Testis (tissue), 3 donors: ENCODE results near the gene ITGB1. TPM values are rescaled to one million over a fixed set of nuclear protein-coding genes. Genes with fewer than 3 reads are reported as not detected.

Experiments
- DNase-seq: peaks from one replicate; pipeline ENCODE4 v3.0.0-alpha.2; 2019
- H3K27ac ChIP-seq, 2 donors: fragments of 200-600 bp; sonication (generic); one replicate each; pipeline ENCODE4 v1.5.1; 2019
- H3K27me3 ChIP-seq: fragments of 200-600 bp; sonication (generic); one replicate; pipeline ENCODE4 v1.5.1; 2019
- H3K36me3 ChIP-seq: fragments of 200-600 bp; sonication (generic); one replicate; pipeline ENCODE4 v1.5.1; 2017; ENCODE audit warnings: low read depth; ENCODE audit errors: missing control alignments
- H3K4me1 ChIP-seq: fragments of 200-600 bp; sonication (generic); one replicate; pipeline ENCODE4 v1.5.1; 2019
- H3K4me3 ChIP-seq, 2 donors: fragments of 200-600 bp; sonication (generic); one replicate each; pipeline ENCODE4 v1.5.1; 2017 to 2019
- H3K9me3 ChIP-seq: fragments of 200-600 bp; sonication (generic); one replicate; pipeline ENCODE4 v1.5.1; 2017
- POLR2A ChIP-seq: fragments of 450-650 bp; IDR thresholded peaks from one replicate; pipeline ENCODE4 v1.6.1; 2017; ENCODE audit warnings: antibody characterized with exemption, mild to moderate bottlenecking, moderate library complexity
- WGBS, 2 donors: methylation state at CpG; one replicate each; pipeline ENCODE4 v1.1.5; 2018; 5-methylcytosine and 5-hydroxymethylcytosine counted together
- intact Hi-C: fragments of 100-400 bp; cut with DNase I; formaldehyde crosslinking; loops from one replicate; pipeline ENCODE4 v1.15.1; 2023; ENCODE audit warnings: low total_unique reads
- polyA plus RNA-seq: library from polyadenylated mRNA; stranded (reverse); fragments of 350-450 nt; fragmentation: Illumina TruSeq; extraction: RNeasy Lipid Tissue Mini Kit (QIAGEN cat#74804); gene quantifications from one replicate; pipeline ENCODE4 v1.2.3, GENCODE V29; 2014; ENCODE audit warnings: low read depth, low replicate concordance; ENCODE audit not compliant: insufficient read depth
- total RNA-seq, 2 donors: library from RNA; depleted of rRNA; stranded (reverse); fragments of >200 nt; gene quantifications; one replicate each; pipeline ENCODE4 v1.2.3, GENCODE V29; 2016
- TF ChIP-seq, protein P1 (sequence below), 3 experiments: fragments of 450-650 bp in 2 of 3; fragments of 200-600 bp in 1 of 3; sonication (generic) in 1 of 3; IDR thresholded peaks; one replicate each; pipeline ENCODE4 v1.5.1; 2016 to 2019; ENCODE audit warnings: antibody characterized with exemption in 3 of 3, mild to moderate bottlenecking in 2 of 3, moderate library complexity in 1 of 3

Gene ITGB1
- total and polyA plus RNA-seq, 3 donors from 2014 or later: 158 to 189 (median 175) TPM

DNA sequence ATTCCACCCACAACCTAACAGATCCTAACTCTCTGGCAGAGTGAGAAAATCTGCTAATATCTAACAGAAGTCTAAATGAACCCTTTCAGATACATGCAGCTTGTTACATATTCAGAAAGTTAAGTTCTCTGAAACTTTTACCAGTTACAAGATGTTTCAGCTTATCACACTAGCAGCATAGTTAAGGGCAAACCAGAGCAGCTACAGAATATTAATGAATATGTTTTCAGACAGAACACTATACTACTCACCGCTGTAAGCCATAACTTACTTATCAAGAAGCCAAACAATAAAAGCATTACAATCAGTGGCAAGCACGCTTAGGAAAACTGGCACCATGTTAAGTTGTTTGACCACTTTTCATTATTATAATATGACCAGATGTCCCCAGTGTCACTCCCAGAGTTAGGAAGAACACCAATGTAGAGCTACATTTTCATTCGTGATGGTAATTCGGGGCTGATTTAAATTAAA lies 2.7 kb downstream of the ITGB1 start:
- Histone ChIP-seq H3K4me1 (peaks cover 22% of the 10 kb centered on the region), H3K27me3 (no peaks in the 10 kb centered on the region), H3K4me3 (no peak overlapping the region), H3K36me3 (no peaks in the 10 kb centered on the region), H3K27ac (no peak overlapping the region), H3K9me3 (no peaks in the 10 kb centered on the region)
- TF ChIP-seq, protein P1, sequence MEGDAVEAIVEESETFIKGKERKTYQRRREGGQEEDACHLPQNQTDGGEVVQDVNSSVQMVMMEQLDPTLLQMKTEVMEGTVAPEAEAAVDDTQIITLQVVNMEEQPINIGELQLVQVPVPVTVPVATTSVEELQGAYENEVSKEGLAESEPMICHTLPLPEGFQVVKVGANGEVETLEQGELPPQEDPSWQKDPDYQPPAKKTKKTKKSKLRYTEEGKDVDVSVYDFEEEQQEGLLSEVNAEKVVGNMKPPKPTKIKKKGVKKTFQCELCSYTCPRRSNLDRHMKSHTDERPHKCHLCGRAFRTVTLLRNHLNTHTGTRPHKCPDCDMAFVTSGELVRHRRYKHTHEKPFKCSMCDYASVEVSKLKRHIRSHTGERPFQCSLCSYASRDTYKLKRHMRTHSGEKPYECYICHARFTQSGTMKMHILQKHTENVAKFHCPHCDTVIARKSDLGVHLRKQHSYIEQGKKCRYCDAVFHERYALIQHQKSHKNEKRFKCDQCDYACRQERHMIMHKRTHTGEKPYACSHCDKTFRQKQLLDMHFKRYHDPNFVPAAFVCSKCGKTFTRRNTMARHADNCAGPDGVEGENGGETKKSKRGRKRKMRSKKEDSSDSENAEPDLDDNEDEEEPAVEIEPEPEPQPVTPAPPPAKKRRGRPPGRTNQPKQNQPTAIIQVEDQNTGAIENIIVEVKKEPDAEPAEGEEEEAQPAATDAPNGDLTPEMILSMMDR (IDR thresholded peaks at IDR 0.05): no peak
- no peak for TF ChIP-seq POLR2A
- no peak for DNase-seq
- intact Hi-C loops: no loop called here
- 26 to 32% methylated on average over 4 of the region's 4 CpGs for WGBS, 2 donors

DNA sequence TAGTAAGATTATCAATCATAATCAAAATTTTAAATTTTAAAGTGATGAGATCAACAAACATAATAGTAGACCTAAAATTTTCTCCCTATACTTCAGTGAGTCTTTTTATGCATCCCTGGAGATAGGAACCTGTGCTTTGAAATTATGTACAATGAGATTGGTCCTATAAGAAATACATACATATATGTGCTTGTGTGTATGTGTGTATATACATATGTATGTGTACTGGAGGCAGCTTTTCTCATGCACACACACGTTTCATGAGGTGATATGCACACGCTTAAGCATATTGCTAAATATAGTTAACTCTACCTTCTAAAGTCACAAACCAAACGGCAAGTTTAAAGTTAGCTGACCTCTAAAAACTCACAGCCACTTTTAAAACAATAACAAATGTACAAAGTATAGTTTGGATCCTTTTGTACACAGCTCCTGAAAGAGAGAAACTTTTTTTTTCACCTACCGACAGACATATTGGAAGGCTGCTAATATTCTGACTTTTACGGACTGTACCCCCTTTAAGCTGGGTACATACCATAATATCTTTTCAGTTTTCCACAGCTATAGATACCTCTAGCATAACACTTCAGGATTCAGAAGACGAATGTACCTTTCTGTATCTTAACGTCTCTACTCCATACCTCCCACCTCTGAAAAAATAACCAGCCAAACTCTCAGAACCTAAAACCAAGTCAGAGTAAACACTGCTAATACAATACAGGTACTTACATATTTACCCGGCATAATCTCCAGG lies 3.3 kb downstream of the ITGB1 start:
- TF ChIP-seq POLR2A: no peak
- TF ChIP-seq, protein P1 (IDR thresholded peaks at IDR 0.05): no peak
- DNase-seq: no peak
- H3K27me3 ChIP-seq: no peaks in the 10 kb centered on the region
- no peak overlapping the region for H3K4me3 ChIP-seq
- H3K4me1 ChIP-seq: peaks cover 22% of the 10 kb centered on the region
- no peaks in the 10 kb centered on the region for H3K36me3 ChIP-seq
- WGBS, 2 donors: 37 to 42% methylated on average over 8 of the region's 8 CpGs
- no peaks in the 10 kb centered on the region for H3K9me3 ChIP-seq
- intact Hi-C loops: no loop called here
- no peak overlapping the region for H3K27ac ChIP-seq

DNA sequence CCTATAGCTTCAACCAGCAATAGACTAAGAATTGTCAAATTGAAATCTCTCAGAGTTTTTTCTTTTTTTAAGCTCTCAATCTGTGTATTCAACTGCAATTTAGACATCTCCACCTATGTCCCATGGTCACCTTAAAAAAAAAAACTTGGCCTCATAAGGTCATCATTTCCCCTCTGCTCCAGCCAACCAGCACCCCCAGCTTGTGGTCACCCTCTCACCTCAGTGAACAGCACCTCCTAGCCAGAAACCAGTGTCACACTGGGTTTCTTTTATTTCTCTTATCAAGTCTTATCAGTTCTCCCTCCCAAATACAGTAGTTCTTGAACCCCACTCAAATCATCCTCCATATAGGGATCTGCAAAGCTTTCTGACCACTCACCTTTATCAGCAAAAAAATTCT lies 4.0 kb downstream of the ITGB1 start:
- intact Hi-C loops: no loop called here
- no peaks in the 10 kb centered on the region for H3K36me3 ChIP-seq
- no peaks in the 10 kb centered on the region for H3K27me3 ChIP-seq
- no peaks in the 10 kb centered on the region for H3K9me3 ChIP-seq
- TF ChIP-seq, protein P1 (IDR thresholded peaks at IDR 0.05): no peak
- TF ChIP-seq POLR2A: no peak
- H3K4me3 ChIP-seq: no peak overlapping the region
- peaks cover 22% of the 10 kb centered on the region for H3K4me1 ChIP-seq
- DNase-seq: no peak
- H3K27ac ChIP-seq: no peak overlapping the region

DNA sequence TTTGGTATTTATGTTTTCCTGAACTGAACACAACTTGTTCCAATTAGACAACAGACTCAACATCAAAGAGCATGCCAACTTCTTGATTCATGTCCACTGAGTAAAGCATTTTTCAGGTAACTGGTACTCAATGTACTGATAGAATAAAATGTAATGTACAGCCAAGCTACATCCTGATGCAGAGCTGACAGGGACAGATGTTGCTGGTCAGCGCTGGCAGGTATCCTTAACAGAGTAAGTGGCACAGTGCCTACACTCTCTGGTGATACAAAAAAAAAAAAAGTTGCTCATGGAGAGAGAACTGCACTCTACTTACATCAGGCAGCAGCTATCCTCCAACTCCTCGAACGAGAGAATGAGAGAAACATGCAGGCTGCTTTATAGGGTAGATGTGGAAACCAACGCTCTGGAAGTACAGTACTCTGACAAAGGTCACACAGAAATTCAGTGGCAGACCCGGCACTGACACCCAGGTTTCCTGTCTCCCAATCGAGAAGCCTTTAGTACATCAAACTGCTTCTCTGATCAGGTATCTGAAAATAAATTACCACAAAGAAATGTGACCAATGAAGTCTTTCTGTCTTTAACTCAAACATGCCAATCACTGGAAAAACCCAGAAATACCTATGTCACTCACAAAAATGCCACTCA lies 4.6 kb downstream of the ITGB1 start:
- Histone ChIP-seq H3K27ac (no peak overlapping the region), H3K36me3 (no peaks in the 10 kb centered on the region), H3K27me3 (no peaks in the 10 kb centered on the region), H3K4me3 (no peak overlapping the region), H3K9me3 (no peaks in the 10 kb centered on the region), H3K4me1 (peaks cover 22% of the 10 kb centered on the region)
- no peak for DNase-seq
- WGBS, 2 donors: 46 to 62% methylated on average over 6 of the region's 6 CpGs
- TF ChIP-seq, protein P1 (IDR thresholded peaks at IDR 0.05): no peak
- no peak for TF ChIP-seq POLR2A
- intact Hi-C loops: no loop called here
